Measurements from ENCODE around the gene PNO1. TPM values are rescaled to one million over a fixed set of nuclear protein-coding genes. Genes with fewer than 3 reads are reported as not detected.
A peak's percentile ranks its signal among the peaks of the same experiment; 100 is the strongest.

PNO1 gene
- total and polyA plus RNA-seq, 2 experiments from 2014 or later = 34.6 to 43.7 TPM

DNA sequence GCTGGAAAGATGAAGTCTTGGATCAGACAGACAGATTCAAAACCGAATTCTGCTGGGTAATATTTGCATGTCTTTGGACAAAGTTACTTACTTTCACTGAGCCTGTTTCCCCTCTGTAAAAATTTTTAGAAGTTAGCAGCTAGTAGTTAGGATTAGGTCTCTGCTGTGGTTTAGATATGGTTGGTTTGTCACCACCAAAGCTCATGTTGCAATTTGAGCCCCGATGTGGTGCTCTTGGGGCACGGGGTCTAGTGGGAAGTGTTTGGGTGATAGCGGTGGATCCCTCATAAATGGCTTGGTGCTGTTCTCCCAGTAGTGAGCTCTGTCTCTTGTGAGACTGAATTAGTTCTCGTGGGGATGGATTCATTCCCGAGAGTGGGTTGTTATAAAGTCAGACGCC, 38.9 kb upstream of the PNO1 start (continued):
- TF ChIP-seq, protein P1, sequence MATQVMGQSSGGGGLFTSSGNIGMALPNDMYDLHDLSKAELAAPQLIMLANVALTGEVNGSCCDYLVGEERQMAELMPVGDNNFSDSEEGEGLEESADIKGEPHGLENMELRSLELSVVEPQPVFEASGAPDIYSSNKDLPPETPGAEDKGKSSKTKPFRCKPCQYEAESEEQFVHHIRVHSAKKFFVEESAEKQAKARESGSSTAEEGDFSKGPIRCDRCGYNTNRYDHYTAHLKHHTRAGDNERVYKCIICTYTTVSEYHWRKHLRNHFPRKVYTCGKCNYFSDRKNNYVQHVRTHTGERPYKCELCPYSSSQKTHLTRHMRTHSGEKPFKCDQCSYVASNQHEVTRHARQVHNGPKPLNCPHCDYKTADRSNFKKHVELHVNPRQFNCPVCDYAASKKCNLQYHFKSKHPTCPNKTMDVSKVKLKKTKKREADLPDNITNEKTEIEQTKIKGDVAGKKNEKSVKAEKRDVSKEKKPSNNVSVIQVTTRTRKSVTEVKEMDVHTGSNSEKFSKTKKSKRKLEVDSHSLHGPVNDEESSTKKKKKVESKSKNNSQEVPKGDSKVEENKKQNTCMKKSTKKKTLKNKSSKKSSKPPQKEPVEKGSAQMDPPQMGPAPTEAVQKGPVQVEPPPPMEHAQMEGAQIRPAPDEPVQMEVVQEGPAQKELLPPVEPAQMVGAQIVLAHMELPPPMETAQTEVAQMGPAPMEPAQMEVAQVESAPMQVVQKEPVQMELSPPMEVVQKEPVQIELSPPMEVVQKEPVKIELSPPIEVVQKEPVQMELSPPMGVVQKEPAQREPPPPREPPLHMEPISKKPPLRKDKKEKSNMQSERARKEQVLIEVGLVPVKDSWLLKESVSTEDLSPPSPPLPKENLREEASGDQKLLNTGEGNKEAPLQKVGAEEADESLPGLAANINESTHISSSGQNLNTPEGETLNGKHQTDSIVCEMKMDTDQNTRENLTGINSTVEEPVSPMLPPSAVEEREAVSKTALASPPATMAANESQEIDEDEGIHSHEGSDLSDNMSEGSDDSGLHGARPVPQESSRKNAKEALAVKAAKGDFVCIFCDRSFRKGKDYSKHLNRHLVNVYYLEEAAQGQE (IDR thresholded peaks at IDR 0.05; ENCODE audit: unreplicated experiment) = no peak
- TF ChIP-seq JUNB (IDR thresholded peaks at IDR 0.05; ENCODE audit: unreplicated experiment) (no peak), EZH2 (IDR thresholded peaks at IDR 0.05; ENCODE audit: low read depth, unreplicated experiment) (no peak), STAT1 (IDR thresholded peaks at IDR 0.05; ENCODE audit: unreplicated experiment) (no peak), ZNF114 (CRISPR knock-in tag; IDR thresholded peaks at IDR 0.05) (no peak), EZH2phosphoT487 (IDR thresholded peaks at IDR 0.05; ENCODE audit: unreplicated experiment) (no peak), CREB1 (CRISPR knock-in tag; IDR thresholded peaks at IDR 0.05; ENCODE audit: low read depth) (no peak), NANOG (IDR thresholded peaks at IDR 0.05; ENCODE audit: borderline replicate concordance) (no peak), ZNF331 (CRISPR knock-in tag; IDR thresholded peaks at IDR 0.05; ENCODE audit: low read depth) (no peak)
- TF ChIP-seq, protein P2, sequence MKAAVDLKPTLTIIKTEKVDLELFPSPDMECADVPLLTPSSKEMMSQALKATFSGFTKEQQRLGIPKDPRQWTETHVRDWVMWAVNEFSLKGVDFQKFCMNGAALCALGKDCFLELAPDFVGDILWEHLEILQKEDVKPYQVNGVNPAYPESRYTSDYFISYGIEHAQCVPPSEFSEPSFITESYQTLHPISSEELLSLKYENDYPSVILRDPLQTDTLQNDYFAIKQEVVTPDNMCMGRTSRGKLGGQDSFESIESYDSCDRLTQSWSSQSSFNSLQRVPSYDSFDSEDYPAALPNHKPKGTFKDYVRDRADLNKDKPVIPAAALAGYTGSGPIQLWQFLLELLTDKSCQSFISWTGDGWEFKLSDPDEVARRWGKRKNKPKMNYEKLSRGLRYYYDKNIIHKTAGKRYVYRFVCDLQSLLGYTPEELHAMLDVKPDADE (IDR thresholded peaks at IDR 0.05) = no peak

DNA sequence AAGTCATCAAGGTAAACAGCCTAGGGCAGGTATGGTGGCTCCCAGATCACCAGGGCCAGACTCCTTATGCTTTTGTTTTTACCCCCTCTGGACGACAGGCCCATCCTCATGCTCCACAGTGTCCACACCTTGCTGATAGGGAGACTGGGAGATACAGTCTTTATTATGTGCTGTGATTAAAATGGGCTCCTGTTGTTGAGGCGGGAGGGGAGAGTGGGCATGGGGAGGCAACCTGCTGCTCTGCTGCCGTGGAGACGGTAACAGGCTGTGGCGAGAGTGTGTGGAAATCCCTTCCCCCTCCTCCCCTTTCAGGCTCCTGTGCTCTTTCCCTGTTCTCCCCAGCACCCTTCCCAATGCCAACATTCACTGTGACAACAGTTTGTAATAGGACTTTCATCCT, 38.2 kb upstream of the PNO1 start:
- Histone ChIP-seq H4K20me1 (replicated peaks; ENCODE audit: insufficient read depth) (no peaks in the 10 kb centered on the region), H3F3A (replicated peaks; ENCODE audit: low read depth) (no peaks in the 10 kb centered on the region), H3K36me3 (ENCODE audit: insufficient read depth) (no peaks in the 10 kb centered on the region), H3K4me2 (no peak overlapping the region), H3K27me3 (ENCODE audit: insufficient read depth) (no peaks in the 10 kb centered on the region), H3K4me1 (ENCODE audit: insufficient read depth) (no peaks in the 10 kb centered on the region), H3K4me3 (no peak overlapping the region), H3K9me2 (ENCODE audit: insufficient read depth) (no peaks in the 10 kb centered on the region), H2AFZ (peak overlapping the region; percentile 28; the same call in 1 of the 2 replicates), H3K79me2 (replicated peaks; ENCODE audit: insufficient read depth) (no peaks in the 10 kb centered on the region), H3K27ac (ENCODE audit: low read depth) (no peak overlapping the region)
- Mint-ChIP-seq H3K27me3 (ENCODE audit: insufficient read depth, low read depth, poor library complexity) (peaks cover 4% of the 10 kb centered on the region), H3K4me3 (no peak overlapping the region), H3K27ac (no peak overlapping the region), H3K36me3 (ENCODE audit: low read depth) (no peaks in the 10 kb centered on the region), H3K4me1 (peaks cover 3% of the 10 kb centered on the region; the same call in 1 of the 3 replicates), H3K9me3 (no peaks in the 10 kb centered on the region)
- DNase-seq (ENCODE audit: low spot score) (no peak), ATAC-seq (no peak)
- TF ChIP-seq, protein P2 (IDR thresholded peaks at IDR 0.05) = no peak
- TF ChIP-seq, protein P1 (IDR thresholded peaks at IDR 0.05; ENCODE audit: unreplicated experiment) = no peak
- TF ChIP-seq, protein P3, sequence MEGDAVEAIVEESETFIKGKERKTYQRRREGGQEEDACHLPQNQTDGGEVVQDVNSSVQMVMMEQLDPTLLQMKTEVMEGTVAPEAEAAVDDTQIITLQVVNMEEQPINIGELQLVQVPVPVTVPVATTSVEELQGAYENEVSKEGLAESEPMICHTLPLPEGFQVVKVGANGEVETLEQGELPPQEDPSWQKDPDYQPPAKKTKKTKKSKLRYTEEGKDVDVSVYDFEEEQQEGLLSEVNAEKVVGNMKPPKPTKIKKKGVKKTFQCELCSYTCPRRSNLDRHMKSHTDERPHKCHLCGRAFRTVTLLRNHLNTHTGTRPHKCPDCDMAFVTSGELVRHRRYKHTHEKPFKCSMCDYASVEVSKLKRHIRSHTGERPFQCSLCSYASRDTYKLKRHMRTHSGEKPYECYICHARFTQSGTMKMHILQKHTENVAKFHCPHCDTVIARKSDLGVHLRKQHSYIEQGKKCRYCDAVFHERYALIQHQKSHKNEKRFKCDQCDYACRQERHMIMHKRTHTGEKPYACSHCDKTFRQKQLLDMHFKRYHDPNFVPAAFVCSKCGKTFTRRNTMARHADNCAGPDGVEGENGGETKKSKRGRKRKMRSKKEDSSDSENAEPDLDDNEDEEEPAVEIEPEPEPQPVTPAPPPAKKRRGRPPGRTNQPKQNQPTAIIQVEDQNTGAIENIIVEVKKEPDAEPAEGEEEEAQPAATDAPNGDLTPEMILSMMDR (conservative IDR thresholded peaks at IDR 0.05; ENCODE audit: low read depth in 2 of 2) = no peak
- TF ChIP-seq NANOG (IDR thresholded peaks at IDR 0.05; ENCODE audit: borderline replicate concordance) = no peak
